ENCODE data around the gene HS2ST1. TPM values are rescaled to one million over a fixed set of nuclear protein-coding genes. Genes with fewer than 3 reads are reported as not detected.
"Not testable (repeated sequence)": the region's sequence is repeated elsewhere in the genome, so short reads cannot be mapped to it uniquely, and the experiment has no call there.

The HS2ST1 gene
- total RNA-seq, 1 experiment from 2014 or later, result 35.0 TPM

GRCh38 chr1:86988835-86989234 lies 74.4 kb downstream of the HS2ST1 start:
- Histone ChIP-seq H2AFZ (no peak overlapping the region), H3K79me2 (ENCODE audit: low read depth) (no peaks in the 10 kb centered on the region), H3K36me3 (ENCODE audit: low read depth) (no peaks in the 10 kb centered on the region), H3K4me2 (no peak overlapping the region), H3K4me3 (no peak overlapping the region), H3K27ac (no peak overlapping the region), H3K9me3 (ENCODE audit: insufficient read depth, low read depth) (no peaks in the 10 kb centered on the region), H3F3A (ENCODE audit: insufficient read depth, low read depth) (peaks cover 18% of the 10 kb centered on the region), H4K20me1 (ENCODE audit: insufficient read depth) (no peaks in the 10 kb centered on the region), H3K4me1 (replicated peaks; ENCODE audit: insufficient read depth) (peaks cover 30% of the 10 kb centered on the region), H3K27me3 (ENCODE audit: insufficient read depth, low read depth) (no peaks in the 10 kb centered on the region), H3K9me2 (ENCODE audit: insufficient read depth) (no peaks in the 10 kb centered on the region)
- no peak for TF ChIP-seq EZH2 (IDR thresholded peaks at IDR 0.05; ENCODE audit: low read depth)
- no peak for TF ChIP-seq CTCF (conservative IDR thresholded peaks at IDR 0.05)
- no peak for DNase-seq
- ChIA-PET CTCF (no interaction called here), POLR2A (ENCODE audit: unreplicated experiment) (no interaction called here)
- BruUV-seq (replicated peaks), result no TSS peak
- intact Hi-C loops (cut with micrococcal nuclease; ENCODE audit: unreplicated experiment), result no loop called here

GRCh38 chr1:86989690-86990089 lies 75.3 kb downstream of the HS2ST1 start:
- BruUV-seq (replicated peaks); intact Hi-C loops (cut with micrococcal nuclease; ENCODE audit: unreplicated experiment); CTCF ChIA-PET: not testable (repeated sequence)

GRCh38 chr1:86990826-86991225 lies 76.4 kb downstream of the HS2ST1 start:
- no TSS peak for BruUV-seq (replicated peaks)
- TF ChIP-seq EZH2 (IDR thresholded peaks at IDR 0.05; ENCODE audit: low read depth), result no peak
- TF ChIP-seq CTCF (conservative IDR thresholded peaks at IDR 0.05), result no peak

More at GRCh38 chr1:86989690-86990089, 75.3 kb downstream of the HS2ST1 start:
- not testable (repeated sequence) for H2AFZ ChIP-seq; H3K27me3 ChIP-seq (ENCODE audit: insufficient read depth, low read depth); H3K27ac ChIP-seq; H3K4me2 ChIP-seq; H3K79me2 ChIP-seq (ENCODE audit: low read depth); DNase-seq; H3K36me3 ChIP-seq (ENCODE audit: low read depth); H3K9me3 ChIP-seq (ENCODE audit: insufficient read depth, low read depth); H4K20me1 ChIP-seq (ENCODE audit: insufficient read depth); H3K9me2 ChIP-seq (ENCODE audit: insufficient read depth); H3K4me3 ChIP-seq
- Histone ChIP-seq H3K4me1 (replicated peaks; ENCODE audit: insufficient read depth) (peaks cover 39% of the 10 kb centered on the region), H3F3A (ENCODE audit: insufficient read depth, low read depth) (peaks cover 18% of the 10 kb centered on the region)
- POLR2A ChIA-PET (ENCODE audit: unreplicated experiment), result interaction anchor here (0.6 kb wide), 1 partner anchor 109 kb away, joined by 8 read pairs; no protein-coding TSS in a partner anchor

More at GRCh38 chr1:86990826-86991225, 76.4 kb downstream of the HS2ST1 start:
- CTCF ChIA-PET, result interaction anchor here (0.6 kb wide), 1 partner anchor 287 kb away, joined by 4 read pairs; no protein-coding TSS in a partner anchor
- H3K4me2 ChIP-seq, result no peak overlapping the region
- intact Hi-C loops (cut with micrococcal nuclease; ENCODE audit: unreplicated experiment), result no loop called here
- no peaks in the 10 kb centered on the region for H4K20me1 ChIP-seq (ENCODE audit: insufficient read depth)
- no peaks in the 10 kb centered on the region for H3K9me2 ChIP-seq (ENCODE audit: insufficient read depth)
- POLR2A ChIA-PET (ENCODE audit: unreplicated experiment), result interaction anchor here (0.6 kb wide), 2 partner anchors 675 to 1712 kb away, joined by 3 to 4 read pairs; no protein-coding TSS in a partner anchor
- H2AFZ ChIP-seq, result no peak overlapping the region
- no peak overlapping the region for H3K27ac ChIP-seq
- peaks cover 18% of the 10 kb centered on the region for H3F3A ChIP-seq (ENCODE audit: insufficient read depth, low read depth)
- peaks cover 49% of the 10 kb centered on the region for H3K4me1 ChIP-seq (replicated peaks; ENCODE audit: insufficient read depth)
- H3K27me3 ChIP-seq (ENCODE audit: insufficient read depth, low read depth), result no peaks in the 10 kb centered on the region
- no peaks in the 10 kb centered on the region for H3K9me3 ChIP-seq (ENCODE audit: insufficient read depth, low read depth)
- DNase-seq, result no peak
- H3K36me3 ChIP-seq (ENCODE audit: low read depth), result no peaks in the 10 kb centered on the region
- H3K79me2 ChIP-seq (ENCODE audit: low read depth), result no peaks in the 10 kb centered on the region
- no peak overlapping the region for H3K4me3 ChIP-seq

Measured in PC-9 (cell line).